A673 (cell line): ENCODE data around the gene DPP10. TPM values are rescaled to one million over a fixed set of nuclear protein-coding genes. Genes with fewer than 3 reads are reported as not detected.

Experiments
- BruUV-seq: library from RNA; stranded (reverse); fragments of 400-500 nt; replicated peaks from 2 replicates; lab custom pipeline; 2021; lab: Mats Ljungman, UMichigan
- CTCF ChIA-PET: fragments of 300-600 bp; sonication (Branson Sonifier 250); formaldehyde crosslinking; loops from one replicate; lab custom pipeline; 2022; ENCODE audit warnings: antibody characterized with exemption; lab: Charles Lee
- POLR2A ChIA-PET: fragments of 300-600 bp; sonication (Branson Sonifier 250); formaldehyde crosslinking; loops from one replicate; lab custom pipeline; 2022; ENCODE audit warnings: antibody characterized with exemption; ENCODE audit not compliant: low non-redundant PET; lab: Charles Lee
- DNase-seq: peaks from one replicate; pipeline ENCODE4 v3.0.0-alpha.2; 2015; ENCODE audit warnings: low spot score
- H3K27ac ChIP-seq: fragments of 200-600 bp; sonication (generic); 2 replicates; pipeline ENCODE4 v1.5.1; 2016; ENCODE audit warnings: mixed run types, low read depth, mild to moderate bottlenecking, mixed read lengths, antibody characterized with exemption, low read length; ENCODE audit not compliant: poor library complexity, severe bottlenecking
- H3K27me3 ChIP-seq: fragments of 200-600 bp; sonication (generic); replicated peaks from 2 replicates; pipeline ENCODE4 v1.6.1; 2017; ENCODE audit warnings: mixed run types, low read depth, mild to moderate bottlenecking, mixed read lengths, antibody characterized with exemption, low read length; ENCODE audit not compliant: insufficient read depth, poor library complexity
- H3K36me3 ChIP-seq: fragments of 200-600 bp; sonication (generic); 2 replicates; pipeline ENCODE4 v1.6.1; 2016; ENCODE audit warnings: mixed run types, mild to moderate bottlenecking, mixed read lengths, antibody characterized with exemption, low read length; ENCODE audit not compliant: insufficient read depth, poor library complexity, severe bottlenecking
- H3K4me1 ChIP-seq: fragments of 200-600 bp; sonication (generic); 2 replicates; pipeline ENCODE4 v1.6.1; 2017; ENCODE audit warnings: mixed run types, mild to moderate bottlenecking, mixed read lengths, antibody characterized with exemption, low read length; ENCODE audit not compliant: insufficient read depth, poor library complexity, severe bottlenecking
- H3K4me3 ChIP-seq: fragments of 200-600 bp; sonication (generic); 2 replicates; pipeline ENCODE4 v1.5.1; 2016; ENCODE audit warnings: low read depth, mixed run types, mild to moderate bottlenecking, mixed read lengths, low read length; ENCODE audit not compliant: poor library complexity, severe bottlenecking
- H3K9me3 ChIP-seq: fragments of 200-600 bp; sonication (generic); 2 replicates; pipeline ENCODE4 v1.6.1; 2016; ENCODE audit warnings: mixed run types, low read depth, mild to moderate bottlenecking, mixed read lengths, antibody characterized with exemption, low read length; ENCODE audit not compliant: poor library complexity, severe bottlenecking
- EZH2 ChIP-seq: fragments of 200-600 bp; sonication (generic); IDR thresholded peaks from 2 replicates; pipeline ENCODE4 v1.6.1; 2017; ENCODE audit warnings: borderline replicate concordance, low read depth, mild to moderate bottlenecking, mixed read lengths, antibody characterized with exemption, low read length; ENCODE audit not compliant: poor library complexity, severe bottlenecking
- intact Hi-C: fragments of 100-400 bp; cut with micrococcal nuclease; formaldehyde crosslinking; loops from one replicate; pipeline ENCODE4 v1.10.0; 2022; ENCODE audit not compliant: unreplicated experiment
- total RNA-seq: library from RNA; stranded (reverse); gene quantifications from 2 replicates; pipeline ENCODE4 v1.2.3, GENCODE V29; 2021
- TF ChIP-seq, protein P1 (sequence below): fragments of 300-800, 200-600 bp; sonication (generic); conservative IDR thresholded peaks from 2 replicates; pipeline ENCODE4 v1.5.1; 2017; ENCODE audit warnings: low read depth, mild to moderate bottlenecking, antibody characterized with exemption, low read length, moderate library complexity, mixed read lengths

The DPP10 gene
- total RNA-seq, 1 experiment from 2014 or later: not detected

DNA sequence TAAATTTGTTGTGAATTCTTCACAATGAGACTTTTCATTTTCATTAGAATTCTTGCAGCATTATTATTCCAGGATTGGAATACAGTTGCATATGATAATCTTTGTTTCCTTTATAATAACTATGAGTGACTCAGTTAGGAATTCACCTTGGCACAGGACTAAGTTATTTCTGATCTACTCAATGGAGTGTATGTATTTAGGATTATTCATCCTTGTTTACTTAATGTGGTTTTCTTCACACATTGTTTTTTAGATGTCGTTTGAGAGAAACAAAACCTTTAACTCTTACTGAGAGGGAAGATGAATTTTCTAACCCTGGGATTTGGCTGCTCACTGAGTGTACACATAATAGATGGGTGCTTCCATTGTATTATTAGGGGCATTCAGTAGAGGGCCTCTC, 970.1 kb downstream of the DPP10 start:
- no TSS peak for BruUV-seq
- CTCF ChIA-PET: no interaction called here

DNA sequence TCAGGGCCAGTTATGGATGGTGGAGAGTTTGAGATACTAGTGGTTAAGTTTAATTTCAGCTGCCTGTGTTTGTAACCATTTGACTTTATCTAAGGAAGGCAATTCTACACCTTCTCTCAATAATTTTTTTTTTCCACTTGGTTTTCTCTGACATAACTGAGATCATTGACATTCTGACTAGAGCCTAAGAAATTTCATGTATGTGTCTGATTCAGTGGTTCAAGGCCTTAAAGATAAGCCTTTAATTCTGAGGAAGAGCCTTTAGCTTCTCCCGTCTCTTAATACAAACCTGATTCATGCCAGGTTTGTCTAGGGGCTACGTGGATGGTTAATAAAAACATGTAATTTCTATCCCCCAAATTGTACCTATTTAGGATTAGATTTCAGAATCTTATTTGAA, 971.4 kb downstream of the DPP10 start:
- DNase-seq: no peak
- Histone ChIP-seq H3K27me3 (no peaks in the 10 kb centered on the region), H3K9me3 (peaks cover 16% of the 10 kb centered on the region), H3K4me3 (no peak overlapping the region), H3K4me1 (no peaks in the 10 kb centered on the region), H3K27ac (no peak overlapping the region), H3K36me3 (no peaks in the 10 kb centered on the region)
- TF ChIP-seq, protein P1, sequence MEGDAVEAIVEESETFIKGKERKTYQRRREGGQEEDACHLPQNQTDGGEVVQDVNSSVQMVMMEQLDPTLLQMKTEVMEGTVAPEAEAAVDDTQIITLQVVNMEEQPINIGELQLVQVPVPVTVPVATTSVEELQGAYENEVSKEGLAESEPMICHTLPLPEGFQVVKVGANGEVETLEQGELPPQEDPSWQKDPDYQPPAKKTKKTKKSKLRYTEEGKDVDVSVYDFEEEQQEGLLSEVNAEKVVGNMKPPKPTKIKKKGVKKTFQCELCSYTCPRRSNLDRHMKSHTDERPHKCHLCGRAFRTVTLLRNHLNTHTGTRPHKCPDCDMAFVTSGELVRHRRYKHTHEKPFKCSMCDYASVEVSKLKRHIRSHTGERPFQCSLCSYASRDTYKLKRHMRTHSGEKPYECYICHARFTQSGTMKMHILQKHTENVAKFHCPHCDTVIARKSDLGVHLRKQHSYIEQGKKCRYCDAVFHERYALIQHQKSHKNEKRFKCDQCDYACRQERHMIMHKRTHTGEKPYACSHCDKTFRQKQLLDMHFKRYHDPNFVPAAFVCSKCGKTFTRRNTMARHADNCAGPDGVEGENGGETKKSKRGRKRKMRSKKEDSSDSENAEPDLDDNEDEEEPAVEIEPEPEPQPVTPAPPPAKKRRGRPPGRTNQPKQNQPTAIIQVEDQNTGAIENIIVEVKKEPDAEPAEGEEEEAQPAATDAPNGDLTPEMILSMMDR: no peak
- no peak for TF ChIP-seq EZH2
- ChIA-PET POLR2A (no interaction called here), CTCF (no interaction called here)
- BruUV-seq: no TSS peak
- intact Hi-C loops: no loop called here

More for the DNA sequence above, 970.1 kb downstream of the DPP10 start:
- Histone ChIP-seq H3K27me3 (no peaks in the 10 kb centered on the region), H3K27ac (no peak overlapping the region), H3K9me3 (peaks cover 23% of the 10 kb centered on the region), H3K36me3 (no peaks in the 10 kb centered on the region), H3K4me1 (no peaks in the 10 kb centered on the region), H3K4me3 (no peak overlapping the region)
- POLR2A ChIA-PET: no interaction called here
- TF ChIP-seq, protein P1: no peak
- TF ChIP-seq EZH2: no peak
- no peak for DNase-seq
- intact Hi-C loops: no loop called here

DNA sequence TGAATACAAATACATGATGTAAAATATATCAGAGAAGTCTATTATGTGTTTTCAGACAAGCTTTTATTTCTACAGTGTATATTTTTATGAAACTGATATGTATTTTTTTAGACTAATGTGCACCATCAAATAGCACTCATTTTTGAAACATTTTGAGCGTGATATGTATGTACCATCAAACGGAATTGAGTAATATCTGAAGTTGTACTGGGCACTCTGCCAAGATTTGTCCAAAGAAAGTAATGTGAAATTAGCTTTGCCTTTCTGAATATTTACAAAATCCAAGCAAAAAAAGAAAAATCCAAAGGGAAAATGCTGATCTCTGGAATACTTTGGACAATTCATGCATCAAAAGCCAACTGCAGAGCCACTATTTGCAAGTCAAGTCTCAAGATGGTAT, 972.0 kb downstream of the DPP10 start:
- Histone ChIP-seq H3K36me3 (no peaks in the 10 kb centered on the region), H3K9me3 (peaks cover 23% of the 10 kb centered on the region), H3K4me3 (no peak overlapping the region), H3K27ac (no peak overlapping the region), H3K27me3 (no peaks in the 10 kb centered on the region), H3K4me1 (no peaks in the 10 kb centered on the region)
- TF ChIP-seq EZH2: no peak
- TF ChIP-seq, protein P1: no peak
- intact Hi-C loops: no loop called here
- DNase-seq: no peak
- ChIA-PET POLR2A (no interaction called here), CTCF (no interaction called here)
- no TSS peak for BruUV-seq
